Subcutaneous abdominal adipose tissue (tissue), 5 donors: Measurements from ENCODE around the gene PCDHA2.
"Not testable (repeated sequence)": the region's sequence is repeated elsewhere in the genome, so short reads cannot be mapped to it uniquely, and the experiment has no call there.

Experiments used
- H3K27ac ChIP-seq: one replicate; pipeline ENCODE4 v1.7.0; 2013; ENCODE audit warnings: low read depth, mild to moderate bottlenecking, inconsistent platforms, low read length, moderate library complexity
- H3K27me3 ChIP-seq, 5 donors: one replicate each; pipeline ENCODE4 v1.7.0; 2013; ENCODE audit warnings: low read length in 5 of 5, inconsistent platforms in 1 of 5; ENCODE audit not compliant: control insufficient read depth in 5 of 5, insufficient read depth in 4 of 5
- H3K36me3 ChIP-seq, 5 donors: one replicate each; pipeline ENCODE4 v1.7.0; 2013; ENCODE audit warnings: low read length in 5 of 5; ENCODE audit not compliant: control insufficient read depth in 5 of 5, insufficient read depth in 5 of 5
- H3K4me1 ChIP-seq, 5 donors: one replicate each; pipeline ENCODE4 v1.7.0; 2013; ENCODE audit warnings: low read length in 5 of 5, mild to moderate bottlenecking in 3 of 5, moderate library complexity in 1 of 5; ENCODE audit not compliant: control insufficient read depth in 5 of 5, insufficient read depth in 5 of 5
- H3K4me3 ChIP-seq, 5 donors: one replicate each; pipeline ENCODE4 v1.7.0; 2013; ENCODE audit warnings: low read length in 5 of 5, low read depth in 1 of 5
- H3K9ac ChIP-seq, 5 donors: one replicate each; pipeline ENCODE4 v1.7.0; 2013; ENCODE audit warnings: low read length in 5 of 5, mild to moderate bottlenecking in 4 of 5, moderate library complexity in 3 of 5
- H3K9me3 ChIP-seq, 5 donors: one replicate each; pipeline ENCODE4 v1.7.0; 2013; ENCODE audit warnings: low read length in 5 of 5; ENCODE audit not compliant: control insufficient read depth in 5 of 5
- donor health status: healthy.
- donor health status: healthy.
- donor health status: healthy.
- donor health status: healthy.
- donor health status: healthy.

Gene PCDHA2

GRCh38 chr5:140794595-140795258 lies at the start of gene PCDHA2:
PCDHA2 (plus strand) TSS chr5:140794852.
- peaks cover 0 to 11% (median 2%) of the 10 kb centered on the region in 5 donors for H3K27me3 ChIP-seq
- H3K9me3 ChIP-seq = peaks cover 11 to 44% (median 34%) of the 10 kb centered on the region in 5 donors
- H3K4me3 ChIP-seq = peak within 1 kb of the TSS in 3 of 5 donors; percentile 14 to 40 (median 34)
- no peaks in the 10 kb centered on the region for H3K4me1 ChIP-seq
- H3K27ac ChIP-seq = no peak within 1 kb of the TSS
- H3K36me3 ChIP-seq = no peaks in the 10 kb centered on the region
- no peak within 1 kb of the TSS for H3K9ac ChIP-seq

- Histone ChIP-seq H3K27me3 (peaks cover 0 to 5% (median 0%) of the 10 kb centered on the region in 5 donors), H3K4me1 (no peaks in the 10 kb centered on the region), H3K4me3 (peak overlapping the region in 1 of 5 donors; percentile 2), H3K9ac (no peak overlapping the region), H3K36me3 (no peaks in the 10 kb centered on the region), H3K9me3 (peaks cover 24 to 78% (median 61%) of the 10 kb centered on the region in 5 donors), H3K27ac (no peak overlapping the region)
Measured at GRCh38 chr5:140753561-140753960, 41.1 kb upstream of the PCDHA2 start.

- no peak overlapping the region for H3K4me3 ChIP-seq
- no peaks in the 10 kb centered on the region for H3K36me3 ChIP-seq
- H3K27me3 ChIP-seq = no peaks in the 10 kb centered on the region
- H3K27ac ChIP-seq = no peak overlapping the region
- H3K4me1 ChIP-seq = no peaks in the 10 kb centered on the region
- peaks cover 53 to 90% (median 81%) of the 10 kb centered on the region in 5 donors for H3K9me3 ChIP-seq
- no peak overlapping the region for H3K9ac ChIP-seq
Measured at GRCh38 chr5:140764177-140764973, 30.3 kb upstream of the PCDHA2 start.

GRCh38 chr5:140767444-140767843 lies 27.2 kb upstream of the PCDHA2 start:
- H3K9me3 ChIP-seq = peaks cover 55 to 95% (median 76%) of the 10 kb centered on the region in 5 donors
- H3K36me3 ChIP-seq = no peaks in the 10 kb centered on the region
- no peaks in the 10 kb centered on the region for H3K4me1 ChIP-seq
- H3K4me3 ChIP-seq = no peak overlapping the region
- H3K9ac ChIP-seq = no peak overlapping the region
- H3K27ac ChIP-seq = no peak overlapping the region
- H3K27me3 ChIP-seq = no peaks in the 10 kb centered on the region

- no peaks in the 10 kb centered on the region for H3K4me1 ChIP-seq
- no peaks in the 10 kb centered on the region for H3K36me3 ChIP-seq
- no peak overlapping the region for H3K4me3 ChIP-seq
- no peak overlapping the region for H3K9ac ChIP-seq
- no peaks in the 10 kb centered on the region for H3K27me3 ChIP-seq
- peaks cover 21 to 76% (median 41%) of the 10 kb centered on the region in 5 donors for H3K9me3 ChIP-seq
- no peak overlapping the region for H3K27ac ChIP-seq
Measured at GRCh38 chr5:140780512-140780911, 14.1 kb upstream of the PCDHA2 start.

GRCh38 chr5:140785905-140786686 lies 8.6 kb upstream of the PCDHA2 start, which contains the start of gene PCDHA1:
PCDHA1 (plus strand) TSS chr5:140786140.
- peaks cover 13 to 74% (median 54%) of the 10 kb centered on the region in 5 donors for H3K9me3 ChIP-seq

GRCh38 chr5:140787422-140787821 lies 7.2 kb upstream of the PCDHA2 start:
- Histone ChIP-seq H3K4me3 (peak overlapping the region in 2 of 5 donors; percentile 22 to 32), H3K9me3 (peaks cover 10 to 65% (median 53%) of the 10 kb centered on the region in 5 donors), H3K27me3 (peaks cover 0 to 12% (median 0%) of the 10 kb centered on the region in 5 donors)
- H3K9ac ChIP-seq, H3K36me3 ChIP-seq, H3K4me1 ChIP-seq, H3K27ac ChIP-seq: not testable (repeated sequence)

More at GRCh38 chr5:140785905-140786686, 8.6 kb upstream of the PCDHA2 start, which contains the start of gene PCDHA1:
- H3K36me3 ChIP-seq = no peaks in the 10 kb centered on the region
- H3K4me3 ChIP-seq = peak within 1 kb of the TSS in 3 of 5 donors; percentile 6 to 38 (median 34)
- peaks cover 0 to 12% (median 0%) of the 10 kb centered on the region in 5 donors for H3K27me3 ChIP-seq
- no peak within 1 kb of the TSS for H3K27ac ChIP-seq
- H3K4me1 ChIP-seq = no peaks in the 10 kb centered on the region
- H3K9ac ChIP-seq = no peak within 1 kb of the TSS

- Histone ChIP-seq H3K27me3 (peaks cover 0 to 12% (median 0%) of the 10 kb centered on the region in 5 donors), H3K9me3 (peaks cover 10 to 63% (median 50%) of the 10 kb centered on the region in 5 donors), H3K4me3 (peak overlapping the region in 3 of 5 donors; percentile 6 to 33 (median 22))
- not testable (repeated sequence) for H3K36me3 ChIP-seq, H3K4me1 ChIP-seq, H3K9ac ChIP-seq, H3K27ac ChIP-seq
Measured at GRCh38 chr5:140787849-140788504, 6.7 kb upstream of the PCDHA2 start.

GRCh38 chr5:140791089-140791488 lies 3.6 kb upstream of the PCDHA2 start:
- Histone ChIP-seq H3K9ac (no peak overlapping the region), H3K27ac (no peak overlapping the region), H3K27me3 (peaks cover 0 to 17% (median 3%) of the 10 kb centered on the region in 5 donors), H3K4me1 (no peaks in the 10 kb centered on the region), H3K36me3 (no peaks in the 10 kb centered on the region), H3K9me3 (peaks cover 17 to 64% (median 49%) of the 10 kb centered on the region in 5 donors), H3K4me3 (no peak overlapping the region)
